K562 (cell line): ENCODE data around the gene TSSK2. TPM values are rescaled to one million over a fixed set of nuclear protein-coding genes. Genes with fewer than 3 reads are reported as not detected.

Experiments used
- ARID1B ChIP-seq: fragments of 450-650 bp; IDR thresholded peaks from 2 replicates; pipeline ENCODE4 v1.6.1; 2016; ENCODE audit warnings: antibody characterized with exemption, mild to moderate bottlenecking, inconsistent platforms
- E2F6 ChIP-seq, 2 experiments: IDR thresholded peaks; 2 replicates each; pipeline ENCODE4 v1.6.1; 2011; ENCODE audit warnings: borderline replicate concordance in 1 of 2, control low read depth in 1 of 2, low read depth in 1 of 2, low read length in 1 of 2, mild to moderate bottlenecking in 1 of 2, mixed read lengths in 1 of 2, moderate library complexity in 1 of 2; ENCODE audit not compliant: insufficient read depth in 1 of 2, insufficient read length in 1 of 2, poor library complexity in 1 of 2, severe bottlenecking in 1 of 2; ENCODE audit errors: extremely low read depth in 1 of 2
- ELK3 ChIP-seq: fragments of 450-650 bp; formaldehyde crosslinking; IDR thresholded peaks from 2 replicates; pipeline ENCODE4 v1.4.0; 2020; ENCODE audit warnings: mild to moderate bottlenecking
- KAT8 ChIP-seq: fragments of 450-650 bp; IDR thresholded peaks from 2 replicates; pipeline ENCODE4 v1.6.1; 2016; ENCODE audit warnings: low read depth, mild to moderate bottlenecking
- MNT ChIP-seq, 2 experiments: fragments of 450-650 bp; conservative IDR thresholded peaks; 2 replicates each; pipeline ENCODE4 v1.6.1; 2017; ENCODE audit warnings: mild to moderate bottlenecking in 2 of 2, moderate library complexity in 2 of 2
- SLC30A9 ChIP-seq: fragments of 250-450 bp; sonication (Bioruptor Pico); IDR thresholded peaks from 2 replicates; pipeline ENCODE4 v1.8.0; 2022; ENCODE audit warnings: mild to moderate bottlenecking, moderate library complexity
- SREBF2 ChIP-seq: sonication (generic); formaldehyde crosslinking; IDR thresholded peaks from 2 replicates; pipeline ENCODE4 v1.4.0; 2020; ENCODE audit warnings: mild to moderate bottlenecking, missing genetic modification reagents
- ZZZ3 ChIP-seq: fragments of 450-650 bp; IDR thresholded peaks from 2 replicates; pipeline ENCODE4 v1.6.1; 2016; ENCODE audit warnings: antibody characterized with exemption, mild to moderate bottlenecking, moderate library complexity
- polyA plus RNA-seq, 8 experiments: library from polyadenylated mRNA; depleted of rRNA in 4 of 8; stranded (reverse) in 5 of 8; unstranded in 3 of 8; fragments of >200 nt; fragmentation: Nextera tagmentation in 2 of 8; fragmentation: Illumina TruSeq in 1 of 8; extraction: Ambion mirVana in 2 of 8; extraction: Trizol in 1 of 8; gene quantifications; 2 replicates each; pipeline versions ENCODE4 v1.2.1 to v1.2.3, GENCODE V29; 2011 to 2014; ENCODE audit warnings: inconsistent platforms in 1 of 8, missing spikeins in 1 of 8
- total RNA-seq, 7 experiments: library from RNA; depleted of rRNA in 6 of 7; stranded (reverse); fragments of >200 nt in 6 of 7; fragmentation: Illumina TruSeq in 2 of 7; extraction: Trizol in 2 of 7; gene quantifications; 2 replicates each; pipeline versions ENCODE4 v1.2.1 to v1.2.3, GENCODE V29; 2011 to 2021; ENCODE audit warnings: low replicate concordance in 1 of 7
- TF ChIP-seq, protein P1 (sequence below): fragments of 450-650 bp; IDR thresholded peaks from 2 replicates; pipeline ENCODE4 v1.7.1; 2018; ENCODE audit warnings: mild to moderate bottlenecking, low read depth; ENCODE audit not compliant: partially characterized antibody
- TF ChIP-seq, protein P2 (sequence below), 2 experiments: fragments of 450-650 bp; formaldehyde crosslinking in 1 of 2; IDR thresholded peaks; 2 replicates each; pipeline versions ENCODE4 v1.4.0 to v1.6.1; 2014 to 2020; ENCODE audit warnings: mild to moderate bottlenecking in 2 of 2, borderline replicate concordance in 1 of 2, low read depth in 1 of 2

The TSSK2 gene
- total and polyA plus RNA-seq, 9 of the 15 experiments (the other 6 are each of a cell fraction or from before 2014, with no cell fraction given), result 0.04 TPM; not detected in 8

DNA sequence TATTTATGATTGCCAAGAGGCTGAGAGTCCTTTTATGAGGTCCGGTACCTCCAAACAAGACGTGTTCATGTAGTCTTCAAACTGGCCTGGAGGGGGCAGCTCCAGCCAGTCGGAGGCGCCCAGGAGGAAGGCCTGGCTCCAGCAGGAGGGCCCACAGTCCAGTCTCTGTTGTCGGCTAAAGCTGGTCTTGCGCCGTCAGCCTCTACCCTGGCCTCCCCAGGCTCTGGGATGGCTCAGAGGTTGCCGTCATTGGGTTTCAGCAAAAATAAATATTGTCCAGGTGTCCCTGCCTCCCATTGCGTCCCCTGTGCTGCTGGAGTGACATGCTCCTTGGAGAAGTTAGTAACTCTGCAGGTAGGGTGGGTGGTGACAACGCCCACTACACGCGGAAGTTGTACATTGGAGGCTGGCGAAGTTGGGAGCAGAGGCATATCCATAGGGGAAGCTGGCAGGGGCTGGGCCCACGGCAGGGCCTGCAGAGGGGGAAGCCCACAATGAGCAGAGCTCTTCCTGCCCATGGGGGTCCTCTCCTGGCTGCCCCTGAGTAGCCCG lies 48.5 kb downstream of the TSSK2 start (continued):
- TF ChIP-seq, protein P1, sequence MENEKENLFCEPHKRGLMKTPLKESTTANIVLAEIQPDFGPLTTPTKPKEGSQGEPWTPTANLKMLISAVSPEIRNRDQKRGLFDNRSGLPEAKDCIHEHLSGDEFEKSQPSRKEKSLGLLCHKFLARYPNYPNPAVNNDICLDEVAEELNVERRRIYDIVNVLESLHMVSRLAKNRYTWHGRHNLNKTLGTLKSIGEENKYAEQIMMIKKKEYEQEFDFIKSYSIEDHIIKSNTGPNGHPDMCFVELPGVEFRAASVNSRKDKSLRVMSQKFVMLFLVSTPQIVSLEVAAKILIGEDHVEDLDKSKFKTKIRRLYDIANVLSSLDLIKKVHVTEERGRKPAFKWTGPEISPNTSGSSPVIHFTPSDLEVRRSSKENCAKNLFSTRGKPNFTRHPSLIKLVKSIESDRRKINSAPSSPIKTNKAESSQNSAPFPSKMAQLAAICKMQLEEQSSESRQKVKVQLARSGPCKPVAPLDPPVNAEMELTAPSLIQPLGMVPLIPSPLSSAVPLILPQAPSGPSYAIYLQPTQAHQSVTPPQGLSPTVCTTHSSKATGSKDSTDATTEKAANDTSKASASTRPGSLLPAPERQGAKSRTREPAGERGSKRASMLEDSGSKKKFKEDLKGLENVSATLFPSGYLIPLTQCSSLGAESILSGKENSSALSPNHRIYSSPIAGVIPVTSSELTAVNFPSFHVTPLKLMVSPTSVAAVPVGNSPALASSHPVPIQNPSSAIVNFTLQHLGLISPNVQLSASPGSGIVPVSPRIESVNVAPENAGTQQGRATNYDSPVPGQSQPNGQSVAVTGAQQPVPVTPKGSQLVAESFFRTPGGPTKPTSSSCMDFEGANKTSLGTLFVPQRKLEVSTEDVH, result no peak
- TF ChIP-seq SREBF2 (CRISPR knock-in tag) (no peak), MNT (conservative IDR thresholded peaks at IDR 0.05) (no peak), SLC30A9 (CRISPR knock-in tag) (no peak), E2F6 (IDR thresholded peaks at IDR 0.05; ENCODE audit: borderline replicate concordance in 1 of 2, extremely low read depth in 1 of 2, insufficient read depth in 1 of 2, insufficient read length in 1 of 2, low read depth in 1 of 2, low read length in 1 of 2, poor library complexity in 1 of 2, severe bottlenecking in 1 of 2) (peak in 1 of 2 experiments; percentile 60), KAT8 (no peak), ARID1B (no peak), ELK3 (no peak), ZZZ3 (no peak)
- TF ChIP-seq, protein P2, sequence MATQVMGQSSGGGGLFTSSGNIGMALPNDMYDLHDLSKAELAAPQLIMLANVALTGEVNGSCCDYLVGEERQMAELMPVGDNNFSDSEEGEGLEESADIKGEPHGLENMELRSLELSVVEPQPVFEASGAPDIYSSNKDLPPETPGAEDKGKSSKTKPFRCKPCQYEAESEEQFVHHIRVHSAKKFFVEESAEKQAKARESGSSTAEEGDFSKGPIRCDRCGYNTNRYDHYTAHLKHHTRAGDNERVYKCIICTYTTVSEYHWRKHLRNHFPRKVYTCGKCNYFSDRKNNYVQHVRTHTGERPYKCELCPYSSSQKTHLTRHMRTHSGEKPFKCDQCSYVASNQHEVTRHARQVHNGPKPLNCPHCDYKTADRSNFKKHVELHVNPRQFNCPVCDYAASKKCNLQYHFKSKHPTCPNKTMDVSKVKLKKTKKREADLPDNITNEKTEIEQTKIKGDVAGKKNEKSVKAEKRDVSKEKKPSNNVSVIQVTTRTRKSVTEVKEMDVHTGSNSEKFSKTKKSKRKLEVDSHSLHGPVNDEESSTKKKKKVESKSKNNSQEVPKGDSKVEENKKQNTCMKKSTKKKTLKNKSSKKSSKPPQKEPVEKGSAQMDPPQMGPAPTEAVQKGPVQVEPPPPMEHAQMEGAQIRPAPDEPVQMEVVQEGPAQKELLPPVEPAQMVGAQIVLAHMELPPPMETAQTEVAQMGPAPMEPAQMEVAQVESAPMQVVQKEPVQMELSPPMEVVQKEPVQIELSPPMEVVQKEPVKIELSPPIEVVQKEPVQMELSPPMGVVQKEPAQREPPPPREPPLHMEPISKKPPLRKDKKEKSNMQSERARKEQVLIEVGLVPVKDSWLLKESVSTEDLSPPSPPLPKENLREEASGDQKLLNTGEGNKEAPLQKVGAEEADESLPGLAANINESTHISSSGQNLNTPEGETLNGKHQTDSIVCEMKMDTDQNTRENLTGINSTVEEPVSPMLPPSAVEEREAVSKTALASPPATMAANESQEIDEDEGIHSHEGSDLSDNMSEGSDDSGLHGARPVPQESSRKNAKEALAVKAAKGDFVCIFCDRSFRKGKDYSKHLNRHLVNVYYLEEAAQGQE (IDR thresholded peaks at IDR 0.05; ENCODE audit: borderline replicate concordance), result no peak
- TF ChIP-seq, protein P2 (CRISPR knock-in tag; IDR thresholded peaks at IDR 0.05; ENCODE audit: low read depth), result peak; percentile 69; the same call in 1 of the 2 replicates
